Embryonic facial prominence (tissue), 1 donor: ENCODE data around the gene FAM174A.
A peak's percentile ranks its signal among the peaks of the same experiment; 100 is the strongest.

Source experiments
- DNase-seq: peaks from one replicate; pipeline ENCODE4 v3.0.0-alpha.2; 2016; ENCODE audit errors: extremely low spot score

FAM174A gene

DNA sequence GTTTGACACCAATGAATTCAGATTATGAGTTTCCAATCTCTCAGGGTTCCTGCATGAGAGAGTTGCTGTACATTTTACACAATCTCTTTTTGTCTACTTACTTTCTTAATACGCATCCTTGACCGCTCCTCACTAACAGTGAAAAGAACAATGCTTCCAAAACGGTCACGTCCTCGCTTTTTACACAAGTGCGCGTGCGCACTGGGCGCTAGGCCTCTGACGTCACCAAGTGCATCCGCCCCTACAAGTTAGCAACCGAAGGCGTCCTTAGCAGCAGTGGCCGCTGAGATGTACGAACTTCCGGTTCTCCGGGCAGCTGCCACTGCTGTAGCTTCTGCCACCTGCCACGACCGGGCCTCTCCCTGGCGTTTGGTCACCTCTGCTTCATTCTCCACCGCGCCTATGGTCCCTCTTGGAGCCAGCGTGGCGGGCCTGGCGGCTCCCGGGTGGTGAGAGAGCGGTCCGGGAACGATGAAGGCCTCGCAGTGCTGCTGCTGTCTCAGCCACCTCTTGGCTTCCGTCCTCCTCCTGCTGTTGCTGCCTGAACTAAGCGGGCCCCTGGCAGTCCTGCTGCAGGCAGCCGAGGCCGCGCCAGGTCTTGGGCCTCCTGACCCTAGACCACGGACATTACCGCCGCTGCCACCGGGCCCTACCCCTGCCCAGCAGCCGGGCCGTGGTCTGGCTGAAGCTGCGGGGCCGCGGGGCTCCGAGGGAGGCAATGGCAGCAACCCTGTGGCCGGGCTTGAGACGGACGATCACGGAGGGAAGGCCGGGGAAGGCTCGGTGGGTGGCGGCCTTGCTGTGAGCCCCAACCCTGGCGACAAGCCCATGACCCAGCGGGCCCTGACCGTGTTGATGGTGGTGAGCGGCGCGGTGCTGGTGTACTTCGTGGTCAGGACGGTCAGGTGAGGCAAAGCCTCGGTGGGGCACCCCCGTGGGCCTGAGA, at the start of gene FAM174A:
TSS of gene FAM174A (plus strand) at position 315 of the 946 bp plus-strand sequence. CDS start at position 472, 157 bp downstream.
- peak; percentile 90 for DNase-seq

GRCh38 chr5:100493996-100494395, 41.2 kb upstream of the FAM174A start:
- DNase-seq, result no peak

DNA sequence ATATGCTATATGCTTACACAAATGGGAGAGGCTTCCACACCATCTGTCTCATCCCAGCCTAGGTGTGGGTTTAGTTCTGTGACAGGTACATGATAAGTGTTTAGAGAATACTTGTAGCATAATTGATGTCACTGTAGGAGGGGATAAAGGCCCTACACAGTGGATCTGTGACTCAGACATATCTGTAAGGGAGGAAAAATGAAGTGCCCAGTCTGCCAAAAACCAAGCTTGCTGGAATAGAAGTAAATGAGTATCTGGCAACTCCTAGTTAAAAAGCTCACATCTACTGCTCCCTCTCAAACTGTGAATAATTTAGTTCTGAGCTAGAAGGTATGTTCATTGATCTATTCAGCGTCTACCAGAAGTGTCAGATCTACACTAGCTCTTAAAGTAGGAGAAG, 38.9 kb upstream of the FAM174A start:
- no peak for DNase-seq

- DNase-seq, result no peak
Measured at GRCh38 chr5:100502684-100503083, 32.5 kb upstream of the FAM174A start.

GRCh38 chr5:100505984-100506670, 29.0 kb upstream of the FAM174A start:
- DNase-seq, result no peak

DNA sequence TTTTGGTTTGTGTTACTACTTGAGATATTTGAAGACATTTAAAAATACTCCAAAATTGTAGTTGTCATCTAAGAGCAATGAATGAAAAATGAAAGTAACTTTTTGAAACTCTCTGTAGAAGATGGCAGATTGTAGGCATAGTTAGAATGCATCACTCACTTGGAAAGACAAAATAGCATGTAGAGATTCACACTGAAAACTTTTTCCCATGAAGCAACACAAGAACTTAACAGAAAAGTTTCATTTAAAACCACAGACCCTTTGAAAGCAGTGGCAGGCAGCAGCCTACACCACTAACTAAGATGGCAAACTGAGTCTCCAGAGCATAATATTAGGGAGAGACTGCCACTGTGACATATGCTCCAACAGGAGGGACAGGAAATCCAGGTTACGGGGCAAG, 18.9 kb upstream of the FAM174A start:
- no peak for DNase-seq

GRCh38 chr5:100517301-100517974, 17.7 kb upstream of the FAM174A start:
- DNase-seq, result no peak

GRCh38 chr5:100518377-100518776, 16.8 kb upstream of the FAM174A start:
- DNase-seq, result no peak

GRCh38 chr5:100519075-100519474, 16.1 kb upstream of the FAM174A start:
- DNase-seq, result no peak

GRCh38 chr5:100520348-100520747, 14.8 kb upstream of the FAM174A start:
- DNase-seq, result no peak

- DNase-seq, result no peak
Measured at GRCh38 chr5:100537946-100538345, 2.8 kb downstream of the FAM174A start.

- no peak for DNase-seq
Measured at GRCh38 chr5:100539519-100539918, 4.3 kb downstream of the FAM174A start.

- no peak for DNase-seq
Measured at GRCh38 chr5:100542086-100542485, 6.9 kb downstream of the FAM174A start.

DNA sequence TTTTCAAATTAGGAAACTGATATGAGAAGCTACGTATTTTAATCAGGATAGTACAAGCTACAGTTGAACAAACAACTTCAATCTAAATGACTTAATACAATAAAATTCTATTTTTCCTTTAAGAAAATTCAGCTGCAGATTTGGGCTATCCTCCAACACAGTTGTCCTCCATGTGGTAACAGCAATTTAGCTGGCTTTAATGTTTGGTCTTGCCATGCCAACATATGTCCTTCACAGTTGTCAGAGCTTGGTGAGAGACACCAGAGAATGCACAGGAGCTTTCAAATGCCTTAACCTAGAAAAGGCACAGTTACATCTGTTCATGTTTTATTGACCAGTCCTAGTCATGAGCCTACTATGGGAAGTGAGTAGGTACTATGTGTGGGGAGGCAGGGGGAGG, 10.8 kb downstream of the FAM174A start:
- no peak for DNase-seq

GRCh38 chr5:100550531-100551051, 15.4 kb downstream of the FAM174A start:
- no peak for DNase-seq

DNA sequence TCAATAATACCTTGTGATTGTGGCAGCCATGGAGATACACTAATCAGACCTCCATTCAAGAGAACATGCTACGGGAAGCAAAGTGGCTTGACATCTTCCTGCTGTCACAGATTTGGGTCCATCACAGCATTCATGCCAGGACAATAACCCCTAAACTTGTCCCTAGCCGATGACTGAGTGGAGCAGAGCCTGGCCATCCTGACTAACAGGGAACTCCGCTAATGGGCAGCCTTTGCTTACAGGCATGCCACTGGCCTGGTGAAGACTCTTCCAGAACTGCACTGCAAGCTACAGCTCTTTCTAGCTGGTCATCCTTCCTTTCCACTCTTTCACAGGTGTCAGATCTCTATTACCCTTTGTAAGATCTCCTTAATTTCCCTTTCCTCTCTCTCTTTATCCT, 16.0 kb downstream of the FAM174A start:
- no peak for DNase-seq

- DNase-seq, result no peak
Measured at GRCh38 chr5:100553209-100553608, 18.0 kb downstream of the FAM174A start.

- no peak for DNase-seq
Measured at GRCh38 chr5:100560860-100561259, 25.7 kb downstream of the FAM174A start.

- DNase-seq, result no peak
Measured at GRCh38 chr5:100562821-100563220, 27.6 kb downstream of the FAM174A start.

DNA sequence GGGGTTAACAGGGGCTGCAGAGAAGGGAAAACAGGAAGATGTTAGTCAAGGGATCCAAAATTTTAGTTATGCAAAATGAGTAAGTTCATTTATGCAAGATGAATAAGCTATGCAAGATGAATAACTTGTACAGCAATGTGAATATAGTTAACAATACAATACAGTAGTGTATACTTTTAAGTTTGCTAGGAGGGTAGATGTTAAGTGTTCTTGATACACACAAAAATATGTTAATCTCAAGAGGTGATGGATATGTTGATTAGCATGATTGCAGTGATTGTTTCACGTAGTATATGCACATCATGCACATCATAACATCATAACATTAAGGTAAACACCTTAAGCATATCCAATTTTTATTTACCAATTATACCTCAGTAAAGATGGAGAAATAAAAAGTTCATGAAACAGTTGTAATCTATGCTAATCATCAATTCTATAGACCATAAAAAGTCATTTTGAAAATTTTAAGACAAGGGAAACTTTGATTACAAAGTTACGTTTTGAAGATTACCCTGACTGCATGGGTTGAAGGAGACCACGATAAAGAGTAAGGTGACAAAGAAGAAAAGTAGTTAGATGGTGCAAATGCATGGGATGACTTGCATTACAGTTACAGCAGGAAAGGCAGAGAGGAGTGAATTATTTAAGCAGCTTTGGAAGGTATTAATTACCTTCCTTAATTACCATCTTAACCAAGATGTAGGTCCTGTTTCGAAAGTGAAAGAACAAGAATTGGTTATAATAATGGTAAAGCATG, 31.4 kb downstream of the FAM174A start:
- no peak for DNase-seq

- no peak for DNase-seq
Measured at GRCh38 chr5:100574716-100575115, 39.5 kb downstream of the FAM174A start.
